Lung microvascular endothelial cell (primary cell): ENCODE results near the gene DGKB. TPM values are rescaled to one million over a fixed set of nuclear protein-coding genes. Genes with fewer than 3 reads are reported as not detected.

Experiments
- DNase-seq, 2 donors: peaks; one replicate each; pipeline versions ENCODE4 v3.0.0 to v3.0.0-alpha.2; 2010; ENCODE audit warnings: low read depth in 2 of 2
- total RNA-seq: library from RNA; depleted of rRNA; stranded (reverse); fragments of >200 nt; gene quantifications from 2 replicates; pipeline ENCODE4 v1.2.1, GENCODE V29; 2014

The DGKB gene
- total RNA-seq, 1 donor from 2014 or later = not detected

GRCh38 chr7:14861456-14861855 lies 41.1 kb downstream of the DGKB start:
- no peak for DNase-seq

DNA sequence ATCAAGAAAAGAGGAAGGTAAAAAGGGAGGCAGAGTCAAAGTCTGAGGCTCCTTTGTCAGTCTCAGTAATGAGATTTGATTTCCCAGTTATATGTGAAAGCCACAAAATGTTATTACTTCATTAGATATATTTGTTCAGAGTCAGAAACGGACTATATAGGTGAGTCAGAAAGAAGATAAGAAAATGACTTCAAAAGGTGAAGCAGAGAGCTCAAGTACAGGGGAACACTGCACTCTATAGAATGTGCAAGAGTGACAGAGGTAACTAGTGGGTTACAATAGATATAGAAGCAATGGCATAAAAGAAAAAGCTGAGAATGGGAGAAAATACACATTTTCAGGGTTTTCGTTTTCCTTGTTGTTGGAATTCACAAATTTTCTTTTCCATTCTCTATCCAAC lies 43.3 kb downstream of the DGKB start:
- no peak for DNase-seq

- no peak for DNase-seq
Observed at GRCh38 chr7:14858866-14859265, 43.7 kb downstream of the DGKB start.

- no peak for DNase-seq
Observed at GRCh38 chr7:14858410-14858809, 44.1 kb downstream of the DGKB start.

- no peak for DNase-seq
Observed at GRCh38 chr7:14855033-14855794, 47.3 kb downstream of the DGKB start.

- DNase-seq = no peak
Observed at GRCh38 chr7:14854471-14854870, 48.1 kb downstream of the DGKB start.

GRCh38 chr7:14851610-14852009 lies 50.9 kb downstream of the DGKB start:
- DNase-seq = no peak

DNA sequence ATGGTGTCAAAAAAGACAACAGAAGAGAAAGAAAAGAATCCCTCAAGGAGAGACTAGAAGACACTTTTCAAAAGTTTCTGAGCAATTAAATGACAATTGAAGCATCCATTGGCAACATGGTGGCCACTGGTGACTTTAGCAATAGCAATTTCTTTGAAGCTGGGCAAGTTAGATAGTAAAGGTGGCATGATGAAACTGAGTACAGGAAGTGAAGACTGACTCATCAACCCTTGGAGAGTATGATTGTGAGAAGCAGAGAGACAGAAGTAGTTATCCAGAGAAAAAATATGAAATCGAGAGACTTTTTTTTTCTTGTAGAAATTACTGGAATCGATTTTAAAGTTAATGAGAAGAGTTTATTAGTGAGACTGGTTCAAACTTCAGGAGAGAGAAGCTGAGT lies 52.5 kb downstream of the DGKB start:
- DNase-seq = no peak

GRCh38 chr7:14846405-14846804 lies 56.1 kb downstream of the DGKB start:
- no peak for DNase-seq

DNA sequence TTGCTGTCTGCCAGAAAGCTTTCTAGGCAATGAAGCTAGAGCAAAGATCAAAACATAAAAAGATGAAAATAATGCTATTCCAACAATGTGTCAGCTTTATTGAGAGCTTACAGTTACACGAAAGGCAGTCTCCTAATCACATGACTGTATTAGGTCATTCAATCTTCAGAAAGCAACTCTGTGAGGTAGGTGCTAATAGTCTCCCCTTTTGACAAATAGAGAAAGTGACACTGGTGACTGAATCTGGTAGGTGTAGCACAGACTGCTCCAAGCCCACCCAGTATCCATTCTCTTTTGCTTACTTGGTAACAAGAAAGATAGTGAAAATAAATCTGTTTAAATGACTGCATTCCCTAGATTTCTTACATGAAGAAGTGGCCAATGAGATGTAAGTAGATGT lies 58.8 kb downstream of the DGKB start:
- DNase-seq = no peak

GRCh38 chr7:14842523-14842922 lies 60.0 kb downstream of the DGKB start:
- DNase-seq = no peak

DNA sequence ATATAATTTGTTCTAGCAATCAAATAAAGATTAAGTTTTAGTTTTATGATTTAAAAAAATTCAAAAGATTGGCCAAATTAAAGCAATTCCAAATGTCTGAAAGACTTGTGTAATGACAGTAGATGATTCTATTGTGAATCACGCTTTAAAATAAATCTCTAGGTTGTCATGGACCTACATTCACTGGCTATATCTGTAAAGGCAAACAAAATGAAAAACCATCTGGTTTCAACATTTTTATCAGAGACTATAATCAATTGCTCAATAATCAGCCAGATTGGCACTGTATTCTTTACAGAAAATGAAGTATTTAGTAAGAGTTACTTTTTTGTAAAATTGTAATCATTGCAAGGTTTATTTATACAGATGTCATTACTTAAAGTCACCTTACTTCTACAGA lies 60.7 kb downstream of the DGKB start:
- no peak for DNase-seq

- no peak for DNase-seq
Observed at GRCh38 chr7:14841086-14841485, 61.5 kb downstream of the DGKB start.

DNA sequence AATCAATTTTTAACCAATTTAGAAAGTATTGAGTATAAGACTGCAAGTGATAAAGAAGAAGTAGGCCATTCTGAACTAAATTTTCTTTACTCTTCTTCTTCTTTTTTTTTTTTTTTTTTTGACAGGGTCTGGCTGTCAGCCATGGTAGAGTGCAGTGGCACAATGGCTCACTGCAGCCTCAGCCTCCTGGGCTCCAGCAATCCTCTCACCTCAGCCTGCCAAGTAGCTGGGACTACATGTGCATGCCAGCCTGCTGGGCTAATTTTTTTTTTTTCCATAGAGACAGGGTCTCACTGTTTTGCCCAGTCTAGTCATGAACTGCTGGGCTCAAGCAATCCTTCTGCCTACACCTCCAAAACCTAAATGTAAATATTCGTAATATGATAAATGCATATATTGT lies 63.2 kb downstream of the DGKB start:
- DNase-seq = no peak

DNA sequence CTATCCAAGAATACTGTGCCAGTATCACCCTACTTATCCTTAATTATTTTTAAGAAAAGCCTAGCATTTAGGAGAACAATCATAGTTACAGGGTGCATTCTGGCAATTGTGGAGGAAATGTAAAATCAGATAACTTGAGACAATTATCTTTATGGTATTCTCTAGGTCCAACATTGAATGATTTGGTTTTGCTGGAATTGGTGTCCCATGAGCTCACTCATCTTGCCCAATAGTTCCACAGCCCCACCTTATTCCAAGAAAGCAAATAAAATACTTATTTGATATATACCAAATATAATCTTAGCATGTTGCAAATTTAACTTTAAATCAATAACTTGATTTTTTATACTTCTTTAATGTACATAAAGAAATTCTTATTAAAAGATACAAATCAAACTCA lies 65.3 kb downstream of the DGKB start:
- DNase-seq = no peak

- DNase-seq = no peak
Observed at GRCh38 chr7:14836571-14837189, 65.9 kb downstream of the DGKB start.

- no peak for DNase-seq
Observed at GRCh38 chr7:14836006-14836405, 66.5 kb downstream of the DGKB start.

GRCh38 chr7:14835384-14835783 lies 67.2 kb downstream of the DGKB start:
- no peak for DNase-seq

- DNase-seq = no peak
Observed at GRCh38 chr7:14834883-14835282, 67.7 kb downstream of the DGKB start.

GRCh38 chr7:14834456-14834855 lies 68.1 kb downstream of the DGKB start:
- DNase-seq = no peak

DNA sequence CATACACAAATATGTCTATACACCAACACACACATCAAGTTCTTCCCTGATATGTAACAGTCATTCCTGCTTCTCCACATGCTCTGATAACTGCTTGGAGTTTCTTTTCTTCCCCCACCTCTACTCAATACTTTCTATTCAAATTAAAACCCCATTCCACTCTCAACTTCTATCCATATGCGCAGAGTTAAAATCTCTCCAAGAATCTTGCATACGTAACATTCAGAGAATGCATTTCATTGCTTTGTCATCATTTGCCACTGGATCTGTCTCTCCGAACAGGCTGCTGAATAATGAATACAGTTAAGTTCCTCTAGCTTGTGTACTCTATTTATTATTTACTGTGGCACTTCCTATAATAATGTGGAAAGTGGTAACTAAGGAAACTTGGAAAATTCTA lies 68.8 kb downstream of the DGKB start:
- DNase-seq = no peak

DNA sequence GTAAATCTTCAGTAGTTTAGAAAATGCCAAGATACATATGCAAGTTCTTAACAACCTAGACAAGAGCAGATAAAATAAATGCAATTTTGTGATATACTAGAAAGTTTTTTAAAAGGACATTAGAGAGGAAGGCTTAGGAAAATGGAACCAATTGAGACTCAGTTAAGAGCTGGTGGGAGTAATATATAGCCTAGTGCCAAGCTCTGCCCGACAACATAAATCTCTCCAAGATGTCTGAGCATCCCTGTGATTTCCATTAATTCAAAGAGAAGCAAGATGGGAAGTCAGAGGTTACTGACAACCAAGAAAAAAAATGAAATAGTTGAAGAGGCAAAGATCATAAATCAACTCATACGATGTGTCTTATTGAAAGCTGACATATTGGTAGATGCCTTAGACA lies 74.5 kb downstream of the DGKB start:
- no peak for DNase-seq

GRCh38 chr7:14826426-14826825 lies 76.1 kb downstream of the DGKB start:
- DNase-seq = no peak
